K562 (cell line): ENCODE data around the gene TNIP1. TPM values are rescaled to one million over a fixed set of nuclear protein-coding genes. Genes with fewer than 3 reads are reported as not detected.

Experiments
- ATAC-seq: fragments of 200-7000 bp; cut with Tn5 transposase; 3 replicates; pipeline ENCODE4 v1.9.1; 2020; ENCODE audit warnings: moderate library complexity
- BruUV-seq: library from RNA; stranded (reverse); fragments of 400-500 nt; replicated peaks from 2 replicates; lab custom pipeline; 2021; lab: Mats Ljungman, UMichigan
- CTCF ChIA-PET: fragments of 300-600 bp; formaldehyde crosslinking; extraction: SDS; loops from one replicate; lab custom pipeline; 2021; ENCODE audit warnings: low intra/inter-chr PET ratio; lab: Yijun Ruan, JAX
- POLR2A ChIA-PET: fragments of 300-600, 350-650 bp; sonication (Branson Sonifier 250); formaldehyde crosslinking; extraction: SDS; loops from one replicate; lab custom pipeline; 2021; ENCODE audit warnings: antibody characterized with exemption, inconsistent platforms; lab: Yijun Ruan, JAX
- DNase-seq, 4 experiments: peaks; one replicate each; pipeline versions ENCODE4 v3.0.0 to v3.0.0-alpha.2; 2011 to 2018; ENCODE audit warnings: low spot score in 3 of 4, mixed read lengths in 3 of 4; ENCODE audit errors: extremely low read depth in 1 of 4
- FAIRE-seq: peaks from 2 replicates; lab custom pipeline; 2011; peaks lifted over from hg19 to GRCh38; lab: Jason Lieb, UNC
- H2AFZ ChIP-seq: 2 replicates; pipeline ENCODE4 v1.6.0; 2011; ENCODE audit warnings: low read depth, low read length, control low read depth, inconsistent platforms
- H3K27ac ChIP-seq: fragments of 200-600 bp; 3 replicates; pipeline ENCODE4 v1.8.0; 2011; ENCODE audit warnings: low read depth, mild to moderate bottlenecking, control low read depth, inconsistent platforms, low read length, moderate library complexity, mixed read lengths; ENCODE audit errors: extremely low read depth
- H3K27me3 ChIP-seq, 2 experiments: fragments of 300-600 bp in 1 of 2; 2 replicates in 1 of 2; 3 replicates in 1 of 2; pipeline versions ENCODE4 v1.6.0 to v1.8.0; 2011; ENCODE audit warnings: inconsistent platforms in 2 of 2, low read length in 2 of 2, mild to moderate bottlenecking in 1 of 2, mixed read lengths in 1 of 2, moderate library complexity in 1 of 2; ENCODE audit not compliant: control insufficient read depth in 2 of 2, insufficient read depth in 2 of 2
- H3K36me3 ChIP-seq: fragments of 300-600 bp; 3 replicates; pipeline ENCODE4 v1.8.0; 2011; ENCODE audit warnings: mild to moderate bottlenecking, low read length, inconsistent platforms; ENCODE audit not compliant: control insufficient read depth, insufficient read depth
- H3K4me1 ChIP-seq, 2 experiments: fragments of 200-600 bp in 1 of 2; replicated peaks in 1 of 2; 2 replicates in 1 of 2; 3 replicates in 1 of 2; pipeline versions ENCODE4 v1.5.1 to v1.8.0; 2011; ENCODE audit warnings: inconsistent platforms in 2 of 2, low read length in 2 of 2, mild to moderate bottlenecking in 1 of 2, mixed read lengths in 1 of 2, moderate library complexity in 1 of 2; ENCODE audit not compliant: control insufficient read depth in 2 of 2, insufficient read depth in 2 of 2
- H3K4me2 ChIP-seq: 2 replicates; pipeline ENCODE4 v1.6.1; 2011; ENCODE audit warnings: low read length, control low read depth, inconsistent platforms, mixed read lengths; ENCODE audit not compliant: insufficient read depth
- H3K4me3 ChIP-seq: fragments of 200-600 bp; sonication (generic), shearing (Covaris generic); 2 replicates; pipeline ENCODE4 v1.5.1; 2016; ENCODE audit warnings: control low read depth, inconsistent platforms
- H3K79me2 ChIP-seq: fragments of 200-600 bp; 3 replicates; pipeline ENCODE4 v1.8.0; 2011; ENCODE audit warnings: low read length, inconsistent platforms; ENCODE audit not compliant: control insufficient read depth, insufficient read depth
- H3K9ac ChIP-seq, 2 experiments: 2 replicates each; pipeline versions ENCODE4 v1.6.0 to v1.6.1; 2011; ENCODE audit warnings: low read depth in 2 of 2, low read length in 2 of 2, control low read depth in 1 of 2, inconsistent platforms in 1 of 2, mild to moderate bottlenecking in 1 of 2, mixed read lengths in 1 of 2; ENCODE audit not compliant: insufficient read depth in 1 of 2
- H3K9me1 ChIP-seq: one replicate; pipeline ENCODE4 v1.6.0; 2011; ENCODE audit warnings: inconsistent platforms, mild to moderate bottlenecking, low read length, moderate library complexity; ENCODE audit not compliant: control insufficient read depth, insufficient read depth
- H3K9me3 ChIP-seq: replicated peaks from 2 replicates; pipeline ENCODE4 v1.5.1; 2011; ENCODE audit warnings: low read depth, low read length, inconsistent platforms; ENCODE audit not compliant: control insufficient read depth, insufficient read depth
- H4K20me1 ChIP-seq: replicated peaks from 2 replicates; pipeline ENCODE4 v1.6.1; 2011; ENCODE audit warnings: low read length, inconsistent platforms, mixed read lengths; ENCODE audit not compliant: control insufficient read depth, insufficient read depth
- ARID3A ChIP-seq: IDR thresholded peaks from 2 replicates; pipeline ENCODE4 v1.6.1; 2012; ENCODE audit warnings: low read depth, low read length, improper control_type of control experiment, borderline replicate concordance
- FIP1L1 ChIP-seq: fragments of 200-400 bp; formaldehyde crosslinking; IDR thresholded peaks from 2 replicates; pipeline ENCODE4 v1.6.1; 2018; ENCODE audit warnings: mild to moderate bottlenecking, low read depth, low read length; ENCODE audit not compliant: poor library complexity, severe bottlenecking
- IFI16 ChIP-seq: fragments of 250-450 bp; sonication (Bioruptor Pico); IDR thresholded peaks from 2 replicates; pipeline ENCODE4 v2.1.2; 2022; ENCODE audit warnings: mild to moderate bottlenecking, inconsistent platforms
- NBN ChIP-seq: fragments of 450-650 bp; IDR thresholded peaks from 2 replicates; pipeline ENCODE4 v1.6.1; 2016; ENCODE audit warnings: low read depth, mild to moderate bottlenecking
- PML ChIP-seq: IDR thresholded peaks from 2 replicates; pipeline ENCODE4 v1.6.1; 2012; ENCODE audit warnings: low read length, inconsistent platforms
- RBM15 ChIP-seq: fragments of 200-400 bp; formaldehyde crosslinking; IDR thresholded peaks from 2 replicates; pipeline ENCODE4 v1.6.1; 2018; ENCODE audit warnings: mild to moderate bottlenecking, low read length, moderate library complexity; ENCODE audit not compliant: insufficient read depth
- TCFL5 ChIP-seq: fragments of 250-450 bp; sonication (Bioruptor Pico); conservative IDR thresholded peaks from 2 replicates; pipeline ENCODE4 v1.6.1; 2021; ENCODE audit warnings: mild to moderate bottlenecking, moderate library complexity, matching md5 sums
- TRIM24 ChIP-seq, 2 experiments: fragments of 450-650 bp; IDR thresholded peaks; 2 replicates each; pipeline ENCODE4 v1.6.1; 2016
- ZHX1 ChIP-seq: fragments of 150-350 bp; conservative IDR thresholded peaks from 2 replicates; pipeline ENCODE4 v1.6.1; 2014; ENCODE audit warnings: low read length
- ZNF174 ChIP-seq: fragments of 250-450 bp; sonication (Bioruptor Pico); IDR thresholded peaks from 2 replicates; pipeline ENCODE4 v1.4.0; 2020; ENCODE audit warnings: mild to moderate bottlenecking
- ZNF175 ChIP-seq: fragments of 200-800 bp; sonication (Bioruptor generic); IDR thresholded peaks from 2 replicates; pipeline ENCODE4 v1.6.1; 2016; ENCODE audit warnings: low read depth, mild to moderate bottlenecking, missing genetic modification characterization, missing compliant biosample characterization
- ZNF518B ChIP-seq: fragments of 250-450 bp; sonication (Bioruptor Pico); IDR thresholded peaks from 2 replicates; pipeline ENCODE4 v1.5.0; 2021; ENCODE audit warnings: mild to moderate bottlenecking, moderate library complexity
- ZSCAN32 ChIP-seq: fragments of 450-650 bp; formaldehyde crosslinking; IDR thresholded peaks from 2 replicates; pipeline ENCODE4 v1.4.0; 2020; ENCODE audit warnings: mild to moderate bottlenecking, moderate library complexity
- WGBS: fragments of 100-300 bp; shearing (Covaris generic); methylation state at CpG from one replicate; pipeline ENCODE4 v1.1.6; 2016; ENCODE audit warnings: low coverage, mixed read lengths; ENCODE audit not compliant: insufficient coverage; ENCODE audit errors: missing lambda C conversion rate; 5-methylcytosine and 5-hydroxymethylcytosine counted together
- in situ Hi-C: fragments of 300-500 bp; cut with MboI; formaldehyde crosslinking; loops from 4 replicates; pipeline ENCODE4 v1.15.0; 2018; ENCODE audit warnings: inconsistent platforms, mixed read lengths
- intact Hi-C: fragments of 100-400 bp; cut with micrococcal nuclease; formaldehyde crosslinking; loops from 2 replicates; pipeline ENCODE4 v1.14.2; 2022
- polyA plus RNA-seq, 8 experiments: library from polyadenylated mRNA; depleted of rRNA in 4 of 8; stranded (reverse) in 5 of 8; unstranded in 3 of 8; fragments of >200 nt; fragmentation: Nextera tagmentation in 2 of 8; fragmentation: Illumina TruSeq in 1 of 8; extraction: Ambion mirVana in 2 of 8; extraction: Trizol in 1 of 8; gene quantifications; 2 replicates each; pipeline versions ENCODE4 v1.2.1 to v1.2.3, GENCODE V29; 2011 to 2014; ENCODE audit warnings: inconsistent platforms in 1 of 8, missing spikeins in 1 of 8
- total RNA-seq, 7 experiments: library from RNA; depleted of rRNA in 6 of 7; stranded (reverse); fragments of >200 nt in 6 of 7; fragmentation: Illumina TruSeq in 2 of 7; extraction: Trizol in 2 of 7; gene quantifications; 2 replicates each; pipeline versions ENCODE4 v1.2.1 to v1.2.3, GENCODE V29; 2011 to 2021; ENCODE audit warnings: low replicate concordance in 1 of 7
- TF ChIP-seq, protein P1 (sequence below): fragments of 250-450 bp; sonication (Bioruptor Pico); IDR thresholded peaks from 2 replicates; pipeline ENCODE4 v1.8.0; 2022; ENCODE audit warnings: moderate library complexity, mild to moderate bottlenecking, inconsistent platforms

Gene TNIP1
- total and polyA plus RNA-seq, 9 of the 15 experiments (the other 6 are each of a cell fraction or from before 2014, with no cell fraction given) = 0.46 to 41.0 (median 24.6) TPM

DNA sequence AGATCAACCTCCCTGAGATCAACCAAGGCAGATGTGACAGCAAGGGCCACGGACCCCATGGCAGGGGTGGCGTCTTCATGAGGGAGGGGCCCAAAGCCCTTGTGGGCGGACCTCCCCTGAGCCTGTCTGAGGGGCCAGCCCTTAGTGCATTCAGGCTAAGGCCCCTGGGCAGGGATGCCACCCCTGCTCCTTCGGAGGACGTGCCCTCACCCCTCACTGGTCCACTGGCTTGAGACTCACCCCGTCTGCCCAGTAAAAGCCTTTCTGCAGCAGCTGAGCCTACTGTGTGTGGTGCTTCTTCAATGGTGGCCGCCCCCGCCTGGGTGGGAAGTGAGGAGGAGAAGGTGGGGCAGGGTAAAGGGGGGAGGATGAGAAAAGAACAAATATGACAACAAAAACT is 52.1 kb downstream of the TNIP1 start:
- Histone ChIP-seq H3K27ac (no peak overlapping the region), H3K4me2 (no peak overlapping the region), H3K9me1 (no peaks in the 10 kb centered on the region), H3K27me3 (no peaks in the 10 kb centered on the region), H3K79me2 (no peaks in the 10 kb centered on the region), H3K4me3 (no peak overlapping the region), H3K4me1 (peaks cover 12 to 13% of the 10 kb centered on the region in 2 experiments), H3K9me3 (no peaks in the 10 kb centered on the region), H3K36me3 (peaks cover 52% of the 10 kb centered on the region; the same call in 2 of the 3 replicates), H3K9ac (no peak overlapping the region), H2AFZ (no peak overlapping the region), H4K20me1 (no peaks in the 10 kb centered on the region)
- ChIA-PET POLR2A (no interaction called here), CTCF (no interaction called here)
- 89% methylated on average over 8 of the region's 8 CpGs for WGBS
- no TSS peak for BruUV-seq
- intact Hi-C loops (no loop called here), in situ Hi-C loops (no loop called here)
- FAIRE-seq = no peak
- ATAC-seq = no peak
- DNase-seq = no peak
- TF ChIP-seq, protein P1, sequence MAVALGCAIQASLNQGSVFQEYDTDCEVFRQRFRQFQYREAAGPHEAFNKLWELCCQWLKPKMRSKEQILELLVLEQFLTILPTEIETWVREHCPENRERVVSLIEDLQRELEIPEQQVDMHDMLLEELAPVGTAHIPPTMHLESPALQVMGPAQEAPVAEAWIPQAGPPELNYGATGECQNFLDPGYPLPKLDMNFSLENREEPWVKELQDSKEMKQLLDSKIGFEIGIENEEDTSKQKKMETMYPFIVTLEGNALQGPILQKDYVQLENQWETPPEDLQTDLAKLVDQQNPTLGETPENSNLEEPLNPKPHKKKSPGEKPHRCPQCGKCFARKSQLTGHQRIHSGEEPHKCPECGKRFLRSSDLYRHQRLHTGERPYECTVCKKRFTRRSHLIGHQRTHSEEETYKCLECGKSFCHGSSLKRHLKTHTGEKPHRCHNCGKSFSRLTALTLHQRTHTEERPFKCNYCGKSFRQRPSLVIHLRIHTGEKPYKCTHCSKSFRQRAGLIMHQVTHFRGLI (CRISPR knock-in tag) = no peak
- no peak for TF ChIP-seq TCFL5 (CRISPR knock-in tag)
- TF ChIP-seq FIP1L1 = no peak
- TF ChIP-seq ZNF175 (CRISPR knock-in tag) = no peak
- TF ChIP-seq IFI16 = no peak
- TF ChIP-seq ZSCAN32 (CRISPR knock-in tag) = no peak
- TF ChIP-seq NBN = no peak
- TF ChIP-seq ZNF174 = no peak
- TF ChIP-seq TRIM24 (IDR thresholded peaks at IDR 0.05) = no peak
- no peak for TF ChIP-seq ARID3A
- no peak for TF ChIP-seq ZHX1
- no peak for TF ChIP-seq ZNF518B (CRISPR knock-in tag)
- TF ChIP-seq RBM15 = no peak
- TF ChIP-seq PML = no peak
